Activated CD4-positive, alpha-beta T cell treated with anti-CD3 and anti-CD28 coated beads, Interleukin-2, amount 50 U/mL, for 48 hours (primary cell): ENCODE measurements around the gene GFRA1.

ENCODE experiments used
- DNase-seq, 2 experiments: peaks; one replicate each; pipeline ENCODE4 v3.0.0-alpha.2; 2020

The GFRA1 gene

GRCh38 chr10:116098411-116099022 is 174.5 kb downstream of the GFRA1 start:
- no peak for DNase-seq

DNA sequence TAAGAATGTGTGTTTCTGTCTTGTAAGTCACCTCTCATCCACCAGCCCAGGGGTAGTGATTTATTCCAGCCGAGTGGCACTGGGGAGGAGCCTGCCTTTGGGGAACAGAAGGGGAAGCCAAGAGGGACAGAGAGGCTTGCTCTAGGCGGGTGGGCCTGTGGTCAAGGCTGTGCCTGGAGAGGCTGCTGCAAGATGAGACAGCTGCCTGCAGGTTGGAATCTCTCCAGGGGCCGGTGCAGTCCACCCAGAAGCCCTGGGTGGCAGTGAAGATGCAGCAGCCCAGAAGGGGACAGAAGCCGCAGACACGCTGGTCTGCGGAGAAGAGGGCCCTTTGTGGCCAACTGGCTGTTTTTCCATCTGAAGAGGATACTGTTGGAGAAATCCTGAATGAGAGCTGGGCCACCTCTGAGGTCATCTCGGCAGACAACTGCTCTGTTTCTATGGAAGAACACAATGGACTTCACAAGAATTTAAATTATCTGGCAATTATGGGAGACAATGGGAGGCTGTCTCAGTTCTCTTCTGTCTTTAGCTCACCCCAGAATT is 175.7 kb downstream of the GFRA1 start:
- no peak for DNase-seq

DNA sequence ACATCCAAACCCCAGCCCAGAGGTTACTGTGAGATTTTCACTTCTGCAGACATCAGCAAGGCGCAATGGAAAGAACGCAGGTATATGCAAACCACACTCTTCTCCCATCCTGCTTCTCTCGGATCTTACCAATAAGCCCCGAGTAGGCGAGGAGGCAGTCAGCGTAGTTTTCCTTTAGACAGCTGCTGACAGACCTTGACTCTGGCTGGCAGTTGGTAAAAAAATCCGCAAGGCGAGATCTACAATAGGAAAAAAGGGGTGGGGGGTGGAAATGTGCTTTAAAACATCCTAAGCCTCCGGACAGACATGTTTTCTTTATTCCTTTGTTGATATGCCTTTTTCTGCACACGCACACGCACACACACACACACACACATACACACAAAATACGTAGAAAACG is 176.5 kb downstream of the GFRA1 start:
- no peak for DNase-seq

DNA sequence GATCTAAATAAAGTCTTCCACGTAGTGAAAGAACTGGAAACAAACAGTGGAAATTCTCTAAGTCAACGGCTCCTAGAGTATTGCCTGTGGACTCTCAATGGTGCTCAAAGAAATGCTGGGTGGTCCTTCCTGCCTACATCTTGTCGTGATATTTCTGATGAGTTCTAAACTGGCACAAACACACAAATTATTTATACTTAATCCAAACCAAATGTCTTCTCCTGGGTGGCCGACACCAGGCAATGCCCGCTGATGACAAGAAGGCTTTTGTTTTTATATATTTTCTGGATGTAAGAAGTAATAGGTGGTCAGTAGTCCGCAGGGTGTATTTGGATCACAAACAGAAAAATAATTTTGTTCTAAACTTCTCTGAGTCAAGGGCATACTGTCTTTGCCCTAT is 178.7 kb downstream of the GFRA1 start:
- DNase-seq: no peak

- DNase-seq: no peak
Measured at GRCh38 chr10:116093031-116093430, 180.0 kb downstream of the GFRA1 start.

DNA sequence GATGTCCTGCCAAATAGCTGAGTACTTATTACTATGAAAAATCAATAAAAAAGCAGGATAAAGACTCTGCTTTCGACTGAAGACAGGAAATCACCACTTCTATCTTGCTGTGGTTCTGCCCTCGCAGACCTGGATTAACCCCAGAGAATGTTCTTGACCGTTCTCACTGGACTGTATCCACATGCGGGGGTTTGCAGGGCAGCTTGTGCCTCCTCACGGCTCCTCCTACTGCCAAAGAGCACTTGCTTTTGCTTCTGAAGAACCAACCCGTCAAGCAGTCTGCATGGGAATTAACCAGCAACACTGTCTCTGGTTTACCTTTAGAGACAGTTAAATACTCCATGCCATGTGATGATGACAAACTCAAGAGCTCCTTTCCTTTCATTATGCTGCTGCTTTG is 184.0 kb downstream of the GFRA1 start:
- no peak for DNase-seq

GRCh38 chr10:116085323-116085722 is 187.7 kb downstream of the GFRA1 start:
- DNase-seq: no peak

- no peak for DNase-seq
Measured at GRCh38 chr10:116084161-116084560, 188.8 kb downstream of the GFRA1 start.

DNA sequence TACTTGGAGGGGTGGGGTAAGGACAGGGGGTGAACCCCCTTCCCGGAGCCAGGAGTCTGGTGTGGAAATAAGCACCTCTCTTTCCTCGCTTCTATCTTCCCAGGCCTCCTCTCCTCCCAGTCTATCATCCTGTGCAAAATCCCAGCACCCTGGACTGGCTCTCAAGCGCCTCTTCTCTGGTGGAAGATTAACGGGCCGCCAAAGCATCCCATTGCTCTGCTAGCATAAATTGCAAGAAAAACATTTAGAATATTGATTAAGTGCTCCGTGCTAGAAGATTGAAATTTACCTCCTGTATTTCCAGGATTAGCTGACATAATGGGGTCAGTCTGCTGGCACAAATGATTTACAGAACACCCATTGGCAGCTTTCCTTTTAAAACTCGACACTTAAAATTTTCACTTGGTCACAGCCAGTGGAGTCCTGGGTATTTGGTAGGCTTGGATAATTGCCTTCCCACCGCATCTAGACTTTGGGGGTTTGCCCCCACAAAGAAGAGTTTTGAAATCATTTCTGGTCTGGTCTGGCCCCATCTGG is 189.7 kb downstream of the GFRA1 start:
- no peak for DNase-seq

GRCh38 chr10:116082762-116083161 is 190.2 kb downstream of the GFRA1 start:
- no peak for DNase-seq

DNA sequence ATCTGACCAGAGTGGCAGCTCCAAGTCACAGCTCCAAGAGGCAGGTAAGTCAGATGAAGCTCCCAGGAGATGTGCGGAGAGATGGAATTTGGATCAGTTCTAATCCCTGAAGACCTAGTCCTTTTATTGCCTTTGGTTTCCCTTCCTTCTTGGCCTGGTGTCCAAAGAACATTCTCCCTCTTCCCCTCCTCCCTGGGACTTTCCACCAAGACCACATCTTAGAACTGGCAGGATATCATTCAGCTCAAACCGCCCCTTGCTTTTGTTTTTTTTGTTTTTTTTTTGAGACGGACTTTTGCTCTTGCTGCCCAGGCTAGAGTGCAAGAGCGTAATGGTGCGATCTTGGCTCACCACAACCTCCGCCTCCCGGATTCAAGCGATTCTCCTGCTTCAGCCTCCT is 190.8 kb downstream of the GFRA1 start:
- DNase-seq: no peak

- no peak for DNase-seq
Measured at GRCh38 chr10:116080553-116080952, 192.5 kb downstream of the GFRA1 start.

GRCh38 chr10:116079355-116079754 is 193.7 kb downstream of the GFRA1 start:
- no peak for DNase-seq

- DNase-seq: no peak
Measured at GRCh38 chr10:116076621-116077020, 196.4 kb downstream of the GFRA1 start.

DNA sequence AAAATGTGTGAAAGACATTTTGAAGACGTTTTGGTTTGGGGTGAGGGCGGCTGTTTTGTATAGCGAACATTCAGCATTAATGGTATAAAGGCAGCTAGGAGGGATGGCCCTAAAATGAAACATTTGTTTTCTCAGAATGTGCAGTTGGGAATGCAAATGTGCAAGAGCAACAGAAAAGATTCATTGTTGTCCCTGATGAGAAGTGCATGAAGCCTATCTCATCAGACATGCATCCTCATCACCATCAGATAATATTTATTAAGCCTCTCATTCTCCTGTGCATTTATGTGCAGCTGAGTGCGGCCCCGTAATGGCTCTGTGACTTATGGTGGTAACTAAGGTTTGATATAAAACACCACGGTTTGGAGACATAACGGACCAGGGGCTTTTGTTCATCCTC is 199.5 kb downstream of the GFRA1 start:
- DNase-seq: no peak

- DNase-seq: no peak
Measured at GRCh38 chr10:116073001-116073400, 200.0 kb downstream of the GFRA1 start.

DNA sequence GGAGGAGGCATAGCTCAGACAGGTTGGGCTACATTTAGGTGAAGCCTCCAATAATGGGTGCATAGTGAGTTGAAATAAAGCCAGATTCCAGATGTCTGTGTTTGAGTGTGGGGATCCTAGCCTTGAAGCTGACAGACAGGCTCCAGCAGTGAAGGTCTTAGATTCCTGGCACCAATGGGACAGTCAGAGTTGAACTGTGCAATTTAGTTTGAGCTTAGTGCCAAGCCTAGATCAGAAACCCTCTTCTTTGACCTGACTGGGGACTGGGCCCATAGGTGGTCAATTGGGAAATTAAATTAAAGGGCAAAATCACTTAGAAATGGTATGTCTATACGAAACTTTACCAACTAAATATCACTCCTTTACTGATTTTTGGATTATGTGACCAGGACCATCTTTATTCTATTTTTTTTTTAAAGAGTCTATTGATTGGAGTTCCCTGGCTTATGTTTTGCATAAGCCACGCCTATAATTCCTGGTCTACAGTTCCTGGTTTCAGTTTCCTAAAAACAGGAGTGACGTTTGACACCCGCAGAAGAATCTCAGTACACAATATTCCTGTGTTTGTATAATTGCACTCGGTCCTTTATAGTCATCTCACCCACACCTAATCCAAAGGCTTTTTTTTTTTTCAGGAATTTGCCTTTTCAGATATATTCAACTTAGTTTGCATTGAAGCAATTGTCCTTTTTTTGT is 201.4 kb downstream of the GFRA1 start:
- DNase-seq: no peak

- no peak for DNase-seq
Measured at GRCh38 chr10:116070743-116071320, 202.2 kb downstream of the GFRA1 start.

DNA sequence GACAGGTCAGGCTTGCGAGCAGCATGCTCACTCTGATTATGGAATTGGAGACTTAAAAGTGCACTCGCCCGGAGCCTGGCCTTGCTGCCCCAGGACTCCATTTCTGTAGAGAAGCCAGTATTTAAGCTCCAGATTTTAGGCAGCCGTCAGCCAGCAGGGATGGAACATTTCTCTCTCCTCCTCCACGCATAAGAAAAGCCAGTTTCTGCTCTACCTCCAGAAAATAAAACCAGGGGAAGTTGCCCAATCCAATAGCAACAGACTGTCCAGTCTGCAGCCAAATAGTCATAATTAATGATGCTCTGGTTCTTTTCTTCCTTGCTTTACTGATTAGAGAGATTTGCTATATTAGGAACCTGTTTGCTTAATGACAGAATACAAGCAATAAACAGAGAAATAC is 203.2 kb downstream of the GFRA1 start:
- DNase-seq: no peak

DNA sequence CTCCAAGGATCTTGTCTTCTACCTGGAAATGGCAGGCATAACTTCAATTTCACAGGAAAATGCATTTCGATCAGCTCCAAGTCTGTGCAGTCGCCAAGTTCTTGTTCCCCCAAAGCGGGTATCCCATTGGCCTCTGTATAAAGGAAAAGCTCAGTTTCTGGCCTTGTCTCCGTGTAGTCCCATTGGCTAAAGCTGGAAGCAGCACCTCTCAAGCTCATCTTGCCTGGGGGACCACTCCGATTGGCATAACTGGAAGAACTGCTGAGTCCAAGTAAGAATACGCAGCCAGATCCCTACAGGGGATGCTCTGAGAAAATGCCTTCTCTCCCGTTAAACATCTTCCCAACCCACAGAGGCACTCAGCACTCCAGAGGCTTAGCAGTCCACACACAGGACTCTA is 205.2 kb downstream of the GFRA1 start:
- no peak for DNase-seq

GRCh38 chr10:116063107-116063506 is 209.9 kb downstream of the GFRA1 start:
- DNase-seq: no peak

DNA sequence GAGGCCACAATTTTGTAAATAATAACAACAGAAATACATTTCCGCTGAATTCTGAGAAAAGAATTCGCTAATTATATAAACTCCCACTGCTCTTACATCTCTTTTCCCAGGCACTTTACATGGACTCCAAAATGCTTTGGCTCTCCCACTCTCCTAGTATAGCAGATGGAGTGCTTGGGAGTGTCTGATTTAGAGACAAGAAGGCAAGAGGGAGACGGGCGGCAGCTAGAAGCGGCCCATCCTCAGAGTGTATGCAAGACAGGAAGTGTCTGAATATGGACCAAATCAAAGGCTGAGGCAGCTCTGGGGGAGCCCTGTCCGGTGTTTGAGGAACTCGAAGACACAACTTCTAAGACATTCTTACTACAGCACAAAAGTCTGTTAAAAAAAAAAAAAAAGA is 212.1 kb downstream of the GFRA1 start:
- no peak for DNase-seq

DNA sequence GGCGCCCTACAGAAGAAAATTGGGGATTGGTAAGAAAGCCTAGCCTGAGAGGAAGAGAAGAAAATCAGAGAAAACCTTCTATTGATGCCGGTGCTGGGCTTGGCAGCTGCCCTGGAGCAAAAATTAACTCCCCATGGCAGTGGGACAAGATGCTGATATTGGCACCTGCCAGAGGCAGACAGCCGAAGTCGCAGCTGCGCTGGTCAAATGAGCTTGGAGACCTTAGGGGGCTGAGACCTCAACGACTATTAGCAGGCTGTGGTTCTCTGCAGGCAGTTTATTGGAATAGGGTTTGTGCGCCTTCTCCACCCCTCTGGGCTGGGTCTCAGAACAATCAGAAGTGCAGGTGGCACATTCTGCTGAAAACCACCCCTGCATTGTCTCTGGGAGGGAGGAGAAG is 213.7 kb downstream of the GFRA1 start:
- DNase-seq: no peak
